Lower leg skin (tissue), 4 donors: ENCODE results near the gene AFF2. TPM values are rescaled to one million over a fixed set of nuclear protein-coding genes. Genes with fewer than 3 reads are reported as not detected.

ENCODE experiments used
- DNase-seq, 2 donors: peaks; one replicate each; pipeline ENCODE4 v3.0.0-alpha.2; 2019; ENCODE audit warnings: low spot score in 2 of 2
- H3K4me3 ChIP-seq: fragments of 200-600 bp; sonication (generic); 2 replicates; pipeline ENCODE4 v1.5.1; 2017; ENCODE audit warnings: mild to moderate bottlenecking, low read depth; ENCODE audit not compliant: poor library complexity, severe bottlenecking
- POLR2A ChIP-seq, 2 donors: fragments of 450-650 bp; IDR thresholded peaks; one replicate each; pipeline ENCODE4 v1.6.1; 2016 to 2017; ENCODE audit warnings: antibody characterized with exemption in 2 of 2, mild to moderate bottlenecking in 1 of 2, moderate library complexity in 1 of 2
- WGBS, 2 donors: methylation state at CpG; one replicate each; pipeline ENCODE4 v1.1.5; 2018; 5-methylcytosine and 5-hydroxymethylcytosine counted together
- intact Hi-C: fragments of 100-400 bp; cut with DNase I; formaldehyde crosslinking; loops from one replicate; pipeline ENCODE4 v1.15.0; 2023; ENCODE audit warnings: low total_unique reads
- total RNA-seq, 4 donors: library from RNA; depleted of rRNA; stranded (reverse); fragments of >200 nt; gene quantifications; one replicate each; pipeline ENCODE4 v1.1.0, GENCODE V29; 2016
- TF ChIP-seq, protein P1 (sequence below), 3 donors: fragments of 450-650 bp; IDR thresholded peaks; one replicate each; pipeline ENCODE4 v1.5.1; 2016; ENCODE audit warnings: antibody characterized with exemption in 3 of 3, mild to moderate bottlenecking in 3 of 3, moderate library complexity in 2 of 3

The AFF2 gene
- total RNA-seq, 4 donors from 2014 or later = 1.1 to 6.4 (median 2.5) TPM

DNA sequence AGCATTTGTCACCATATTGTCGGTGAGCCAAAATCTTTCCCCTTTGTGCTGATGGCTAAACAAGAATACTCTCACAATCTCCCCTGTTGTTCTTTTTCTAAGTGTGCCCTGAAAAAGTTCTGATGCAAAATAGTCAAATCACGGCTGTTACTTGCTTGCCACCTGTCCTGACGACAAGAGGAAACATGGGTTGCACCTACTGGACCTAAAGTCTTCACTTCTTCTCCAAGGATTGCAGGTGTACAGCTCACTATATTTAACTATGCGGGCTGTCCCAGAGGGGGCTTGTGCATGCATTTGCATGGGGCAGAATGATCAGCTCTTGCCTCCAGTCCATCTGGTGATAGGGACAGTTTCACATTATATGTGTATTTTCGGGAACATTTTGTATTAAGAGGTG, 21.6 kb downstream of the AFF2 start:
- intact Hi-C loops = no loop called here
- no peak overlapping the region for H3K4me3 ChIP-seq
- 77 to 93% methylated on average over 5 of the region's 5 CpGs for WGBS, 2 donors
- no peak for DNase-seq
- TF ChIP-seq, protein P1, sequence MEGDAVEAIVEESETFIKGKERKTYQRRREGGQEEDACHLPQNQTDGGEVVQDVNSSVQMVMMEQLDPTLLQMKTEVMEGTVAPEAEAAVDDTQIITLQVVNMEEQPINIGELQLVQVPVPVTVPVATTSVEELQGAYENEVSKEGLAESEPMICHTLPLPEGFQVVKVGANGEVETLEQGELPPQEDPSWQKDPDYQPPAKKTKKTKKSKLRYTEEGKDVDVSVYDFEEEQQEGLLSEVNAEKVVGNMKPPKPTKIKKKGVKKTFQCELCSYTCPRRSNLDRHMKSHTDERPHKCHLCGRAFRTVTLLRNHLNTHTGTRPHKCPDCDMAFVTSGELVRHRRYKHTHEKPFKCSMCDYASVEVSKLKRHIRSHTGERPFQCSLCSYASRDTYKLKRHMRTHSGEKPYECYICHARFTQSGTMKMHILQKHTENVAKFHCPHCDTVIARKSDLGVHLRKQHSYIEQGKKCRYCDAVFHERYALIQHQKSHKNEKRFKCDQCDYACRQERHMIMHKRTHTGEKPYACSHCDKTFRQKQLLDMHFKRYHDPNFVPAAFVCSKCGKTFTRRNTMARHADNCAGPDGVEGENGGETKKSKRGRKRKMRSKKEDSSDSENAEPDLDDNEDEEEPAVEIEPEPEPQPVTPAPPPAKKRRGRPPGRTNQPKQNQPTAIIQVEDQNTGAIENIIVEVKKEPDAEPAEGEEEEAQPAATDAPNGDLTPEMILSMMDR (IDR thresholded peaks at IDR 0.05) = no peak
- no peak for TF ChIP-seq POLR2A (IDR thresholded peaks at IDR 0.05)

DNA sequence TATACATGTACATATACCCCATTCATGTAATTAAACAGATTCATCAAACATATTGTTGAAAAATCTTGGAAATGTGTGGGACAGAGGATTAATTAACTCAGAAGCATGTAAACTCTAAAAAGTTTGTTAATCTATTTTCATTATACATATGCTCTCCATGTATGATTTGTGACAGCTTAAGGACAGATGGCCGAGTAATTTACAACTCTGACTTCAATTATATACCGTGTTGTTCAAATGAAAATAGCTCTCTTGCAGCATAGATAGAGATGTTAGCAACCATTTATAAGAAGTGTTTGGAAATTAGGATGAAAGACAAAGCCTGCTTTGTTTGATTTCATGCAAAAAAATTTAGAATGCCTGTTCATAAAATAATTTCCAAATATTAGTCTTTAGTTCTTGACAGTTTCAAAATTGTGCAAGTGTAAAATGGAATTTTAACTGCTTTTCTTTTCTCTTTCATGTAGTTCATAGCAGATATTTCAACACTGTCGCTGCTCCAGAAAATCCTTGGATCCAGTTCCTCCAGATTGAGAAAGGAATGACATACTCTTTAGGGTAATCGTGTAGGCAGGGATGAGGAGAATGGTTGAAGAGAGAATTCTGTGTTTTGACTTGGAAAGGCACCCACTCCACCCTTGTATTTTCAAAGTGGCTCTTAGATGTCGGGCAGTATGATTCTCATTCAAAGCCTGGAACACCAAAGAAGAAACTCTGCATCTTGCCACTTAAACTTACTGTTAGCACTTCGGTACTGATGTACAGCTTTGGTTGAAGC, 23.1 kb downstream of the AFF2 start:
- TF ChIP-seq, protein P1 (IDR thresholded peaks at IDR 0.05) = no peak
- TF ChIP-seq POLR2A (IDR thresholded peaks at IDR 0.05) = no peak
- intact Hi-C loops = no loop called here
- DNase-seq = no peak
- no peak overlapping the region for H3K4me3 ChIP-seq
- WGBS, 2 donors = 51 to 52% methylated on average over 6 of the region's 6 CpGs

DNA sequence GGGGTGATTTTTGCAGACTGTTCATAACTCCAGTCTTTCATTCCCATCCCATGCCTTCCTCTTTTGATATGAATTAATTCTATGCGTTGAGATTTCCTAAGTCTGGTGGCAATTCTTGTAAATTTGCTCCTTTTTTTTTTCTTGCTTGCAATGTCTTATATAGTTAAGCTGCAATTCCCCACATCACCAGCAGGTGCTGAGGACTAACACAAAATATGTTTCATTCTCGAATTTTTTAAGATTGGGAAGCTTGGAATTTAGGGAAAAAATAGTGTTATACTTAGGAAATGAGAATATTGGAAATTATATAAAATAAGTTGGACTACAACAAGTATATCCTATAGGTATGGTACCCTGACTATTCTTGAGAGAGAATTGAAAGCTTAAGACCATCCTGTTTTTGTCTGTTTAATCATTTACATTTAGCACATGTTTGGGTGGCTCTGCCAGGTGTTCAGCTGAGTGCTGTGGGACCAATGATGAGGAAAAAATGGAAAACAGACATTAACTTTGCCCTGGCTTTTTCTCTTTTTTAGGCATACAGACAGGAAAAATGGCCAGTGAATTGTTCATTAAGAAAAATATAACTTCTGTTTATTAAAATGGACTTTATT, 30.2 kb downstream of the AFF2 start:
- no peak for DNase-seq
- H3K4me3 ChIP-seq = no peak overlapping the region
- intact Hi-C loops = no loop called here
- 21 to 27% methylated on average over 2 of the region's 2 CpGs for WGBS, 2 donors
- no peak for TF ChIP-seq POLR2A (IDR thresholded peaks at IDR 0.05)
- TF ChIP-seq, protein P1 (IDR thresholded peaks at IDR 0.05) = no peak

DNA sequence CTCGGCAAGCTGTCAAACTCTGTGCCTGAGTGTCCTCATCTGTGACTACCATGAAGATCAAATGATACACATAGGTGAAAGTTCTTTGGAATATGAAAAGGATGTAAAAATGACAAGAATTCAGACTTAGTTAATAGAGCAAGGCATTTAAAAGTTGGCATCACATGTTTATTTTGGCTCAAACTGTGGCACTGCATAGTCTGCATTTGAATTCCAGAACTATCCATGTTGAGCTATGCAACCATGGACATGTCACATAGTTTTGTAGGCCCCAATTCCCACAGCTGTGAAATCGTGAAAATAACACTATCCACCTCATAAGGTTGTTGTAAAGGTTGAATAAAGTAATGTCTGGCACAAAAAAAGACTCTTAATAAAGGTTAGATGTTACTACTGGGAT, 33.9 kb downstream of the AFF2 start:
- TF ChIP-seq, protein P1 (IDR thresholded peaks at IDR 0.05) = no peak
- TF ChIP-seq POLR2A (IDR thresholded peaks at IDR 0.05) = no peak
- WGBS, 2 donors = 60 to 92% methylated on average over 2 of the region's 2 CpGs
- DNase-seq = no peak
- no peak overlapping the region for H3K4me3 ChIP-seq
- intact Hi-C loops = no loop called here

DNA sequence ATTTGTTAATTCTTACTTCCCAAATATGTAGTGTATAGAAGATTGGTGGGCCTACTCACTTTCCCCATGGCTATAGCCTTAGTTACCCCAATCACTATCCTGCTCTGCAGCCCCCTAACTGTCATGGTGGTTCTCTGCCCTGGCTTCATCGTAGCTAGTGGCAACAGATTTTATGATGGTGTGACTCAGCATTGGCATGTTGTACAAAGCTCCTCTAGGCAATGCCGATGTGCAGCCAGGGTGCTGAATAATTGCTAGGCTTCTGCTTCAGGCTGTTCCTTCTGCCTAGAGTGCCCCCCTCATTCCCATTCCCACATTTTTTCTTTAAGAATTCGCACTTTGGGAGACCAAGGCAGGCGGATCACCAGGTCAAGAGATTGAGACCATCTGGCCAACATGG, 35.2 kb downstream of the AFF2 start:
- no peak for DNase-seq
- 59 to 62% methylated on average over 4 of the region's 4 CpGs for WGBS, 2 donors
- intact Hi-C loops = no loop called here

More for the DNA sequence above, 35.2 kb downstream of the AFF2 start:
- H3K4me3 ChIP-seq = no peak overlapping the region
- no peak for TF ChIP-seq POLR2A (IDR thresholded peaks at IDR 0.05)
- TF ChIP-seq, protein P1 (IDR thresholded peaks at IDR 0.05) = no peak
